B cell (primary cell): ENCODE results near the gene PRKCB. TPM values are rescaled to one million over a fixed set of nuclear protein-coding genes. Genes with fewer than 3 reads are reported as not detected.
A peak's percentile ranks its signal among the peaks of the same experiment; 100 is the strongest.

Experiments used
- ATAC-seq: fragments of 200-7000 bp; cut with Tn5 transposase; one replicate; pipeline ENCODE4 v1.10.0; 2021; ENCODE audit warnings: low read depth, mild to moderate bottlenecking, moderate number of reproducible peaks, moderate library complexity
- CTCF ChIA-PET: fragments of 350-600 bp; sonication (Branson Sonifier 250); formaldehyde crosslinking; loops from one replicate; lab custom pipeline; 2021; ENCODE audit warnings: antibody characterized with exemption, inconsistent platforms; lab: Charles Lee
- POLR2A ChIA-PET: fragments of 350-600 bp; sonication (Branson Sonifier 250); formaldehyde crosslinking; loops from one replicate; lab custom pipeline; 2021; ENCODE audit warnings: antibody characterized with exemption; lab: Charles Lee
- DNase-seq: peaks from one replicate; pipeline ENCODE4 v3.0.0; 2013
- H2AFZ ChIP-seq: 2 replicates; pipeline ENCODE4 v1.6.1; 2012; ENCODE audit warnings: mild to moderate bottlenecking, low read depth, low read length; ENCODE audit not compliant: insufficient read depth, poor library complexity, severe bottlenecking
- H3K27ac ChIP-seq, 2 donors: 1 replicate in 1 of 2; 2 replicates in 1 of 2; pipeline ENCODE4 v1.5.1; 2012 to 2013; ENCODE audit warnings: low read length in 2 of 2, mild to moderate bottlenecking in 2 of 2, moderate library complexity in 1 of 2
- H3K27me3 ChIP-seq, 4 experiments: fragments of 200-600 bp in 1 of 4; sonication (generic) in 1 of 4; replicated peaks in 1 of 4; 1 replicate in 2 of 4; 2 replicates in 2 of 4; pipeline versions ENCODE4 v1.6.1 to v1.7.0; 2013 to 2016; ENCODE audit warnings: low read length in 3 of 4, mild to moderate bottlenecking in 2 of 4, mixed read lengths in 1 of 4, moderate library complexity in 1 of 4; ENCODE audit not compliant: insufficient read depth in 4 of 4, control insufficient read depth in 3 of 4; ENCODE audit errors: control extremely low read depth in 1 of 4
- H3K36me3 ChIP-seq, 2 experiments: replicated peaks in 1 of 2; 1 replicate in 1 of 2; 2 replicates in 1 of 2; pipeline versions ENCODE4 v1.6.1 to v1.7.1; 2013; ENCODE audit warnings: low read length in 1 of 2; ENCODE audit not compliant: insufficient read depth in 2 of 2, control insufficient read depth in 1 of 2; ENCODE audit errors: control extremely low read depth in 1 of 2, extremely low read depth in 1 of 2
- H3K4me1 ChIP-seq, 2 donors: fragments of 200-600 bp in 1 of 2; sonication (generic) in 1 of 2; 1 replicate in 1 of 2; 2 replicates in 1 of 2; pipeline versions ENCODE4 v1.5.1 to v1.6.1; 2013 to 2017; ENCODE audit warnings: low read length in 2 of 2; ENCODE audit not compliant: control insufficient read depth in 2 of 2, insufficient read depth in 2 of 2
- H3K4me2 ChIP-seq: replicated peaks from 2 replicates; pipeline ENCODE3; 2012; ENCODE audit warnings: mild to moderate bottlenecking, low read depth, low read length; ENCODE audit not compliant: poor library complexity, severe bottlenecking
- H3K4me3 ChIP-seq, 5 experiments: fragments of 200-600 bp in 1 of 5; sonication (generic) in 1 of 5; 1 replicate in 3 of 5; 2 replicates in 2 of 5; pipeline versions ENCODE4 v1.5.1 to v1.7.0; 2011 to 2016; ENCODE audit warnings: low read length in 4 of 5, mild to moderate bottlenecking in 4 of 5, low read depth in 2 of 5, control low read depth in 1 of 5, moderate library complexity in 1 of 5; ENCODE audit not compliant: insufficient read depth in 1 of 5; ENCODE audit errors: control extremely low read depth in 1 of 5, extremely low read depth in 1 of 5
- H3K79me2 ChIP-seq: fragments of 200-600 bp; sonication (generic); one replicate; pipeline ENCODE4 v1.6.0; 2016; ENCODE audit warnings: low read length; ENCODE audit not compliant: control insufficient read depth, insufficient read depth
- H3K9ac ChIP-seq: fragments of 200-600 bp; sonication (generic); 2 replicates; pipeline ENCODE4 v1.6.1; 2017; ENCODE audit warnings: mild to moderate bottlenecking, low read length, moderate library complexity
- H3K9me3 ChIP-seq, 3 donors: one replicate each; pipeline versions ENCODE4 v1.6.1 to v1.7.1; 2013; ENCODE audit warnings: low read length in 2 of 3; ENCODE audit not compliant: control insufficient read depth in 2 of 3, insufficient read depth in 1 of 3; ENCODE audit errors: control extremely low read depth in 1 of 3
- H4K20me1 ChIP-seq: 2 replicates; pipeline ENCODE4 v1.6.0; 2012; ENCODE audit warnings: mild to moderate bottlenecking, low read length; ENCODE audit not compliant: insufficient read depth, control insufficient read depth, poor library complexity, severe bottlenecking
- H3K27ac Mint-ChIP-seq: one replicate; pipeline ENCODE4 v1.8.0; 2021; ENCODE audit warnings: mixed read lengths
- H3K27me3 Mint-ChIP-seq: one replicate; pipeline ENCODE4 v1.8.0; 2021; ENCODE audit warnings: mixed read lengths
- H3K4me1 Mint-ChIP-seq: one replicate; pipeline ENCODE4 v1.8.0; 2021; ENCODE audit warnings: mixed read lengths
- H3K4me3 Mint-ChIP-seq: one replicate; pipeline ENCODE4 v1.8.0; 2021; ENCODE audit warnings: mixed read lengths
- H3K9me3 Mint-ChIP-seq: one replicate; pipeline ENCODE4 v1.8.0; 2022; ENCODE audit warnings: mixed read lengths; ENCODE audit not compliant: insufficient read depth
- EZH2 ChIP-seq: IDR thresholded peaks from 2 replicates; pipeline ENCODE4 v1.6.1; 2012; ENCODE audit warnings: borderline replicate concordance, low read depth, mild to moderate bottlenecking, moderate library complexity, low read length; ENCODE audit not compliant: insufficient read depth, poor library complexity, severe bottlenecking
- WGBS: methylation state at CpG from one replicate; pipeline ENCODE4 v1.1.5; 2013; ENCODE audit warnings: missing lambda C conversion rate; ENCODE audit not compliant: insufficient coverage; 5-methylcytosine and 5-hydroxymethylcytosine counted together
- intact Hi-C: fragments of 100-400 bp; cut with micrococcal nuclease; formaldehyde crosslinking; loops from one replicate; pipeline ENCODE4 v1.10.0; 2022
- polyA plus RNA-seq: library from polyadenylated mRNA; depleted of rRNA; stranded (reverse); fragments of >200 nt; gene quantifications from 2 replicates; pipeline ENCODE4 v1.2.3, GENCODE V29; 2012
- total RNA-seq, 2 donors: library from RNA; stranded (reverse); fragments of 120-200 nt in 1 of 2; gene quantifications; 1 replicate in 1 of 2; 2 replicates in 1 of 2; pipeline versions ENCODE4 v1.2.3 to v1.2.4, GENCODE V29; 2013 to 2022
- TF ChIP-seq, protein P1 (sequence below): fragments of 200-600 bp; IDR thresholded peaks from one replicate; pipeline ENCODE4 v1.8.0; 2022; ENCODE audit warnings: antibody characterized with exemption, mild to moderate bottlenecking

The PRKCB gene
- total and polyA plus RNA-seq, 2 donors (not counting 1 experiment from before 2014, with no cell fraction given) = 106 to 373 TPM

DNA sequence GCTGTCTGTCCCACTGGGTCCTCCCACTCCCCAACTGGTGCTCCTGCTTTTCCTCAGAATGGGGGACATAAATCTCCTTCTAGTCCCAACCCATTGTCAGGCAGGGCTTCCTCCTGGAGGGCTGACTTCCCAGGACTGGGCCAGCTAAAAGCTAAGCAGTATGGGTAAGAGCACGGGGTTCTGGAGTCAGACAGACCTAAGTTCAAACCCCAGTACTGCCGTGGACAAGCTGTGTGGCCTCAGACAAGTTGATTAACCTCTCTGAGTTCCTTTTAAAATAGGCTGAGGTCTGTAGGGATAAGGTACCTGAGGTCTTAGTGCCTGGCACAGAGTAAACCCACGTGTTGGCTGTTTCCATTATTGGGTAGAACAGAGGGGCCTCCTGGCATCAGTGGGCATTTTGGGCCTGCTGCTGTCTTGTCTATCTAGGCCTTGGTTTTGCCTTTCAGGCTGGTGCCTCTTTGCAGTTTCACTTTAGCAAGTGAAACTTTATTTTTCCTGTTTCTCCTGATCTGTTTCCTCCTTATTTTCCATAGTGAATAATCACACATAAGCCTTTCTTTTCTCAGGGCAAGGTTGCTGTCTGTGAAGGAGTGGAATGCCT is 114.6 kb downstream of the PRKCB start:
- 11% methylated on average over 3 of the region's 3 CpGs for WGBS
- H3K27me3 ChIP-seq = no peaks in the 10 kb centered on the region
- H3K4me3 Mint-ChIP-seq = peak overlapping the region; percentile 66
- peaks cover 96 to 98% of the 10 kb centered on the region in 2 donors for H3K4me1 ChIP-seq
- H3K4me1 Mint-ChIP-seq = peaks cover 96% of the 10 kb centered on the region
- no peak for TF ChIP-seq EZH2
- TF ChIP-seq, protein P1, sequence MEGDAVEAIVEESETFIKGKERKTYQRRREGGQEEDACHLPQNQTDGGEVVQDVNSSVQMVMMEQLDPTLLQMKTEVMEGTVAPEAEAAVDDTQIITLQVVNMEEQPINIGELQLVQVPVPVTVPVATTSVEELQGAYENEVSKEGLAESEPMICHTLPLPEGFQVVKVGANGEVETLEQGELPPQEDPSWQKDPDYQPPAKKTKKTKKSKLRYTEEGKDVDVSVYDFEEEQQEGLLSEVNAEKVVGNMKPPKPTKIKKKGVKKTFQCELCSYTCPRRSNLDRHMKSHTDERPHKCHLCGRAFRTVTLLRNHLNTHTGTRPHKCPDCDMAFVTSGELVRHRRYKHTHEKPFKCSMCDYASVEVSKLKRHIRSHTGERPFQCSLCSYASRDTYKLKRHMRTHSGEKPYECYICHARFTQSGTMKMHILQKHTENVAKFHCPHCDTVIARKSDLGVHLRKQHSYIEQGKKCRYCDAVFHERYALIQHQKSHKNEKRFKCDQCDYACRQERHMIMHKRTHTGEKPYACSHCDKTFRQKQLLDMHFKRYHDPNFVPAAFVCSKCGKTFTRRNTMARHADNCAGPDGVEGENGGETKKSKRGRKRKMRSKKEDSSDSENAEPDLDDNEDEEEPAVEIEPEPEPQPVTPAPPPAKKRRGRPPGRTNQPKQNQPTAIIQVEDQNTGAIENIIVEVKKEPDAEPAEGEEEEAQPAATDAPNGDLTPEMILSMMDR = peak; percentile 10
- H3K4me3 ChIP-seq = peak overlapping the region in 2 of 5 experiments; percentile 5 to 28
- peak overlapping the region; percentile 68 for H3K4me2 ChIP-seq
- H3K36me3 ChIP-seq = peaks cover 0 to 27% of the 10 kb centered on the region in 2 experiments
- intact Hi-C loops = loop anchor here (2.0 to 5.0 kb wide), 5 partner anchors 33 to 113 kb away; partner anchors contain the start of gene PRKCB
- POLR2A ChIA-PET = interaction anchor here (0.5 to 1.5 kb wide), 5 partner anchors 27 to 115 kb away, joined by 3 to 12 read pairs (median 4); partner anchors contain the start of gene PRKCB
- no peak for DNase-seq
- no peak overlapping the region for H2AFZ ChIP-seq
- H4K20me1 ChIP-seq = peaks cover 6% of the 10 kb centered on the region
- ATAC-seq = no peak
- H3K27ac ChIP-seq = peak overlapping the region; percentile 67 to 88
- peak overlapping the region; percentile 42 for H3K9ac ChIP-seq
- H3K79me2 ChIP-seq = peaks cover 89% of the 10 kb centered on the region
- peak overlapping the region; percentile 95 for H3K27ac Mint-ChIP-seq
- peaks cover 3% of the 10 kb centered on the region for H3K9me3 Mint-ChIP-seq
- no peaks in the 10 kb centered on the region for H3K9me3 ChIP-seq
- CTCF ChIA-PET = interaction anchor here (1.0 to 2.2 kb wide), 4 partner anchors 9 to 86 kb away, joined by 3 to 5 read pairs (median 4); no protein-coding TSS in a partner anchor
- no peaks in the 10 kb centered on the region for H3K27me3 Mint-ChIP-seq

DNA sequence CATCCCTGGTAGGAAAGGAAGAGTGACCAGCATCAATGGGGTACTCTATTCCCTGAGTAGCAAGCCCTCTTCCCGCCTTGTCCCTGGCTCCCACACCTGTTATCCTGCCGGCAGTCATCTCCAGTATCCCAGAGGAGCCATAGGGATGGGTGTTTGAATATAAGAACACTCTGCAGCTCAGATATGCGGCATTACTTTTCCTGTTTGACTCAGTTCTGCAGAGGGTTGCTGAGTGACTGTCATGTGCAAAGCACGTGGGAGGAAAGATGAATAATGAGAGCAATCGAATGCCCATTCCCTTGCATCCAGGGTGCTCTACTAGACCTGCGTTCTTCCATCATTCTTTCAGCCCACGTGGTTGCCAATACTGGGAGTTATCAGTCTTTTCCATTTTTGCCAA is 115.1 kb downstream of the PRKCB start:
- no peaks in the 10 kb centered on the region for H3K27me3 Mint-ChIP-seq
- Histone ChIP-seq H2AFZ (no peak overlapping the region), H3K27me3 (no peaks in the 10 kb centered on the region), H3K9ac (no peak overlapping the region), H3K27ac (peak overlapping the region; percentile 67 to 88), H3K4me1 (peaks cover 95 to 98% of the 10 kb centered on the region in 2 donors), H3K4me3 (peak overlapping the region in 1 of 5 experiments; percentile 28), H3K9me3 (no peaks in the 10 kb centered on the region), H3K36me3 (peaks cover 0 to 27% of the 10 kb centered on the region in 2 experiments), H3K79me2 (peaks cover 88% of the 10 kb centered on the region), H3K4me2 (peak overlapping the region; percentile 68), H4K20me1 (peaks cover 6% of the 10 kb centered on the region)
- ChIA-PET CTCF (interaction anchor here (0.7 to 2.2 kb wide), 5 partner anchors 9 to 393 kb away, joined by 3 to 5 read pairs (median 3); no protein-coding TSS in a partner anchor), POLR2A (interaction anchor here (0.6 to 1.2 kb wide), 3 partner anchors 53 to 59 kb away, joined by 3 to 5 read pairs (median 5); no protein-coding TSS in a partner anchor)
- ATAC-seq (no peak), DNase-seq (no peak)
- WGBS = 50% methylated on average over 1 of the region's 7 CpGs
- TF ChIP-seq, protein P1 = no peak
- no peak for TF ChIP-seq EZH2
- peaks cover 3% of the 10 kb centered on the region for H3K9me3 Mint-ChIP-seq
- peak overlapping the region; percentile 66 for H3K4me3 Mint-ChIP-seq
- H3K27ac Mint-ChIP-seq = peak overlapping the region; percentile 95
- peaks cover 95% of the 10 kb centered on the region for H3K4me1 Mint-ChIP-seq
- intact Hi-C loops = loop anchor here (2.0 to 5.0 kb wide), 5 partner anchors 34 to 114 kb away; partner anchors contain the start of gene PRKCB
